Keratinocyte (primary cell): ENCODE measurements around the gene AGAP1.

ENCODE experiments used
- EZH2 ChIP-seq: IDR thresholded peaks from one replicate; pipeline ENCODE4 v1.6.1; 2012; ENCODE audit warnings: inconsistent platforms, mild to moderate bottlenecking, low read length, moderate library complexity
- TF ChIP-seq, protein P1 (sequence below), 3 experiments: IDR thresholded peaks in 1 of 3; conservative IDR thresholded peaks in 1 of 3; optimal IDR thresholded peaks in 1 of 3; 2 replicates in 2 of 3; 3 replicates in 1 of 3; pipeline versions ENCODE3 to v1.5.1; 2011; ENCODE audit warnings: low read length in 3 of 3, mild to moderate bottlenecking in 3 of 3, moderate library complexity in 2 of 3, control low read depth in 1 of 3, inconsistent platforms in 1 of 3; ENCODE audit not compliant: insufficient read depth in 2 of 3; ENCODE audit errors: extremely low read depth in 1 of 3

DNA sequence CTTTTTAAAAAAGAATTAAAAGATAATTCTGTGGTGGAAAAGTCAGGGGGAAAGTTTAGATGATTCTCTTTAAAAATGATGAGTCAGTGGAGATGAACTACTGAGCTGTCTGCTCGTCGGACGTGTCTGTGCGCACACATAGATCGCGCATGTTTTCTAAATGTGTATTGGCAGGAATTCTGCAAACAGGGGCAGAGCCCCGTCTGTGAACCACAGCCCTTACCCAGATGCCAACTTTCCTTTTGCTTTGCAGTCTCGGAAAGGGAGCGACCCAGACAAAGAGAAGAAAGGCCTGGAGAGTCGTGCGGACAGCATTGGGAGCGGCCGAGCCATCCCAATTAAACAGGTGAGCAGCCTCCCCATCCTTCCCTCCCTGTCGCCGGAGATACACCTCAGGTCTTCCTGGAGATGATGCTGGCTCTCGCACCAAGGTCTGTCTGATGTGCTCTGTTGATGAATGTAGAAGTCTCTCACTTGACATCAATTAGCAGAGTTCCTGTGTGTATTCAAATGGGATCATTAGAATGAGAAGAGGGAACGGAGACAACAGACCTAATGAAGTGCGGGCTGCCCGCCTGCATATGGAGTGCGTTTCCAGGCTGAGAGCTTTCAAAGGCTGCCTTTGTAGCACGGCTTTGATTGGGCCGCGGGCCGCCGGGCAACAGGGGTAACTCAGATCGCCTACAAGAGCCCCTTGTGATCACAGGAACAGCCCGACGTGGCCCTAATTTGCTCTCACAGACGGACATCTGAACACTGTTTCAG is 313.3 kb downstream of the AGAP1 start:
- TF ChIP-seq, protein P1, sequence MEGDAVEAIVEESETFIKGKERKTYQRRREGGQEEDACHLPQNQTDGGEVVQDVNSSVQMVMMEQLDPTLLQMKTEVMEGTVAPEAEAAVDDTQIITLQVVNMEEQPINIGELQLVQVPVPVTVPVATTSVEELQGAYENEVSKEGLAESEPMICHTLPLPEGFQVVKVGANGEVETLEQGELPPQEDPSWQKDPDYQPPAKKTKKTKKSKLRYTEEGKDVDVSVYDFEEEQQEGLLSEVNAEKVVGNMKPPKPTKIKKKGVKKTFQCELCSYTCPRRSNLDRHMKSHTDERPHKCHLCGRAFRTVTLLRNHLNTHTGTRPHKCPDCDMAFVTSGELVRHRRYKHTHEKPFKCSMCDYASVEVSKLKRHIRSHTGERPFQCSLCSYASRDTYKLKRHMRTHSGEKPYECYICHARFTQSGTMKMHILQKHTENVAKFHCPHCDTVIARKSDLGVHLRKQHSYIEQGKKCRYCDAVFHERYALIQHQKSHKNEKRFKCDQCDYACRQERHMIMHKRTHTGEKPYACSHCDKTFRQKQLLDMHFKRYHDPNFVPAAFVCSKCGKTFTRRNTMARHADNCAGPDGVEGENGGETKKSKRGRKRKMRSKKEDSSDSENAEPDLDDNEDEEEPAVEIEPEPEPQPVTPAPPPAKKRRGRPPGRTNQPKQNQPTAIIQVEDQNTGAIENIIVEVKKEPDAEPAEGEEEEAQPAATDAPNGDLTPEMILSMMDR (optimal IDR thresholded peaks at IDR 0.05 in 1 of 3, IDR thresholded peaks at IDR 0.05 in 1 of 3, conservative IDR thresholded peaks at IDR 0.05 in 1 of 3; ENCODE audit: extremely low read depth in 1 of 3, insufficient read depth in 2 of 3, low read length in 3 of 3), result no peak
- TF ChIP-seq EZH2, result no peak
